ENCODE measurements around the gene KCNJ12. TPM values are rescaled to one million over a fixed set of nuclear protein-coding genes. Genes with fewer than 3 reads are reported as not detected.

The KCNJ12 gene
- total RNA-seq, 4 donors from 2014 or later, result 1.1 to 2.5 (median 2.3) TPM

GRCh38 chr17:21463779-21464407, 87.7 kb downstream of the KCNJ12 start:
- Histone ChIP-seq H3K9me3 (no peaks in the 10 kb centered on the region), H3K4me3 (no peak overlapping the region), H3K27ac (no peak overlapping the region), H3K36me3 (no peaks in the 10 kb centered on the region), H3K4me1 (peaks cover 0 to 5% (median 0%) of the 10 kb centered on the region in 4 donors), H3K27me3 (peaks cover 13% of the 10 kb centered on the region)
- TF ChIP-seq POLR2A (IDR thresholded peaks at IDR 0.05) (no peak), POLR2AphosphoS5 (IDR thresholded peaks at IDR 0.05) (no peak), CTCF (IDR thresholded peaks at IDR 0.05) (no peak), EP300 (IDR thresholded peaks at IDR 0.05; ENCODE audit: low read depth) (no peak)
- no peak for DNase-seq
- WGBS, 2 donors (ENCODE audit: low coverage in 1 of 2), result 61 to 69% methylated on average over 4 to 48 of the region's 48 CpGs
- in situ Hi-C loops (cut with MboI; ENCODE audit: low pct_ligation_motif_present in 1 of 4, low pct_unique_long_range_greater_than_20kb in 1 of 4, low sequenced_read_pairs in 3 of 4) (loop anchor here in 2 of 4 donors (5.0 to 25.0 kb wide), 2 partner anchors 48 to 352 kb away; no protein-coding TSS in a partner anchor), intact Hi-C loops (cut with DNase I; ENCODE audit: low total_unique reads) (no loop called here)

DNA sequence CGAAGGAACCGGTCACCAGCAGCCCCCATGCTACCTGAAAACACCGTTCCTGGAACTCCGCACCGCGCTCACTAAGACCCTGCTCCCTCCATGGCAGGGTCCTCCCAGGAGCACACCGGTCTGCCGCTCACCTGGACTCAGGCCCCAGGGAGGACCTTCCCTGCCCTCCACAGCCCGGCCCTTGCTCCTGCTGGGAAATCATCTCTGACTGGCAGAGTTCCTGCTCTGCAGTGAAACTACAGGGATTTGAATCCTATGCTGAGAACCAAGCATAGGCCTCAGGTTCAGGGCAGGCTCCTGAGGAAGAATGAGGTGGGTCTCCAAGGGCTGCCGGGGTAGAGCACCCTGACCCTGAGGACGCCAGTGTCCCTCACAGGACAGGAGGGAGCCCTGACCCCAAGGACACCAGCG, 88.5 kb downstream of the KCNJ12 start:
- peaks cover 13% of the 10 kb centered on the region for H3K27me3 ChIP-seq
- H3K27ac ChIP-seq, result no peak overlapping the region
- TF ChIP-seq POLR2A (IDR thresholded peaks at IDR 0.05), result no peak
- no peak for TF ChIP-seq CTCF (IDR thresholded peaks at IDR 0.05)
- TF ChIP-seq POLR2AphosphoS5 (IDR thresholded peaks at IDR 0.05), result no peak
- no peak for TF ChIP-seq EP300 (IDR thresholded peaks at IDR 0.05; ENCODE audit: low read depth)
- H3K4me3 ChIP-seq, result no peak overlapping the region
- in situ Hi-C loops (cut with MboI; ENCODE audit: low pct_ligation_motif_present in 1 of 4, low pct_unique_long_range_greater_than_20kb in 1 of 4, low sequenced_read_pairs in 3 of 4), result loop anchor here in 2 of 4 donors (5.0 to 25.0 kb wide), 2 partner anchors 48 to 352 kb away; no protein-coding TSS in a partner anchor
- WGBS, 2 donors (ENCODE audit: low coverage in 1 of 2), result 40 to 83% methylated on average over 2 to 11 of the region's 12 CpGs
- no peaks in the 10 kb centered on the region for H3K36me3 ChIP-seq
- H3K4me1 ChIP-seq, result peaks cover 0 to 5% (median 0%) of the 10 kb centered on the region in 4 donors
- intact Hi-C loops (cut with DNase I; ENCODE audit: low total_unique reads), result no loop called here
- H3K9me3 ChIP-seq, result no peaks in the 10 kb centered on the region
- DNase-seq, result no peak

DNA sequence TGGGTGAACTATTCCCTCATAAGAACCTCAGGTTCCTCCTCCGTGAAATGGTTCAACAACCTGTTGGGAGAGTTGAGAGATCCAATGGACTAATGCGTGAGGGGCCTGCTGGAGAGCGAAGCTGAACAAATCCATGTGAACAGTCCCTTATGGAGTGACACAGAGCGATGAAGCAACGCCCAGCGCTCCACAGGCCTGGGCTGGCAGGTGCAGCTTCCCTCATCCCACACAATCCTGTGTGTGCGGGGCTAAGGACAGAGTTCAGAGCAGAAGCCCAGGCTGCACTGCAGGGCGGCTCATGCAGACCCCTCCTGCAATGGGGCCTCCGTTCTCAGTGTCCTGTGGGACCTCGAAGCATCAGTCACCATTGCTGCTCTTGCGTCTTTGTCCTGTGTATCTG, 90.4 kb downstream of the KCNJ12 start:
- H3K36me3 ChIP-seq, result no peaks in the 10 kb centered on the region
- H3K4me3 ChIP-seq, result no peak overlapping the region
- H3K27ac ChIP-seq, result no peak overlapping the region
- in situ Hi-C loops (cut with MboI; ENCODE audit: low pct_ligation_motif_present in 1 of 4, low pct_unique_long_range_greater_than_20kb in 1 of 4, low sequenced_read_pairs in 3 of 4), result loop anchor here in 1 of 4 donors (25.0 kb wide), 1 partner anchor 354 kb away; no protein-coding TSS in a partner anchor
- DNase-seq, result no peak
- H3K27me3 ChIP-seq, result peaks cover 13% of the 10 kb centered on the region
- intact Hi-C loops (cut with DNase I; ENCODE audit: low total_unique reads), result no loop called here
- no peaks in the 10 kb centered on the region for H3K9me3 ChIP-seq
- peaks cover 0 to 5% (median 0%) of the 10 kb centered on the region in 4 donors for H3K4me1 ChIP-seq
- WGBS, 2 donors (ENCODE audit: low coverage in 1 of 2), result 89% methylated on average over 10 of the region's 11 CpGs; no CpG with 5 or more reads in 1 of the 2 donors
- TF ChIP-seq EP300 (IDR thresholded peaks at IDR 0.05; ENCODE audit: low read depth), result no peak
- TF ChIP-seq POLR2AphosphoS5 (IDR thresholded peaks at IDR 0.05), result no peak
- no peak for TF ChIP-seq POLR2A (IDR thresholded peaks at IDR 0.05)
- TF ChIP-seq CTCF (IDR thresholded peaks at IDR 0.05), result no peak

- 79% methylated on average over 7 of the region's 7 CpGs; no CpG with 5 or more reads in 1 of the 2 donors for WGBS, 2 donors (ENCODE audit: low coverage in 1 of 2)
- TF ChIP-seq CTCF (IDR thresholded peaks at IDR 0.05) (no peak), POLR2A (IDR thresholded peaks at IDR 0.05) (no peak), EP300 (IDR thresholded peaks at IDR 0.05; ENCODE audit: low read depth) (no peak), POLR2AphosphoS5 (IDR thresholded peaks at IDR 0.05) (no peak)
- peaks cover 13% of the 10 kb centered on the region for H3K27me3 ChIP-seq
- no peak for DNase-seq
- peaks cover 0 to 5% (median 0%) of the 10 kb centered on the region in 4 donors for H3K4me1 ChIP-seq
- H3K27ac ChIP-seq, result no peak overlapping the region
- H3K4me3 ChIP-seq, result no peak overlapping the region
- no peaks in the 10 kb centered on the region for H3K9me3 ChIP-seq
- in situ Hi-C loops (cut with MboI; ENCODE audit: low pct_ligation_motif_present in 1 of 4, low pct_unique_long_range_greater_than_20kb in 1 of 4, low sequenced_read_pairs in 3 of 4) (loop anchor here in 1 of 4 donors (25.0 kb wide), 1 partner anchor 355 kb away; no protein-coding TSS in a partner anchor), intact Hi-C loops (cut with DNase I; ENCODE audit: low total_unique reads) (no loop called here)
- no peaks in the 10 kb centered on the region for H3K36me3 ChIP-seq
Measured at GRCh38 chr17:21467196-21467595, 91.0 kb downstream of the KCNJ12 start.

Measured in transverse colon (tissue), 4 donors.